Loucy (cell line): ENCODE data around the gene SNX24.

Experiments
- CTCF ChIP-seq: fragments of 200-600 bp; sonication (generic); conservative IDR thresholded peaks from 2 replicates; pipeline ENCODE4 v1.5.1; 2014; ENCODE audit warnings: mild to moderate bottlenecking, antibody characterized with exemption, low read length
- EZH2phosphoT487 ChIP-seq: fragments of 200-600 bp; IDR thresholded peaks from 2 replicates; pipeline ENCODE4 v1.6.1; 2018; ENCODE audit warnings: antibody characterized with exemption, mild to moderate bottlenecking, moderate library complexity, borderline replicate concordance

GRCh38 chr5:122896598-122897282, 51.3 kb downstream of the SNX24 start:
- TF ChIP-seq CTCF = peak; percentile 64
- TF ChIP-seq EZH2phosphoT487 = no peak
